ENCODE measurements around the gene MACROD2. TPM values are rescaled to one million over a fixed set of nuclear protein-coding genes. Genes with fewer than 3 reads are reported as not detected.

MACROD2 gene
- polyA plus RNA-seq, 4 donors, result 1.00 to 4.8 (median 1.4) TPM

DNA sequence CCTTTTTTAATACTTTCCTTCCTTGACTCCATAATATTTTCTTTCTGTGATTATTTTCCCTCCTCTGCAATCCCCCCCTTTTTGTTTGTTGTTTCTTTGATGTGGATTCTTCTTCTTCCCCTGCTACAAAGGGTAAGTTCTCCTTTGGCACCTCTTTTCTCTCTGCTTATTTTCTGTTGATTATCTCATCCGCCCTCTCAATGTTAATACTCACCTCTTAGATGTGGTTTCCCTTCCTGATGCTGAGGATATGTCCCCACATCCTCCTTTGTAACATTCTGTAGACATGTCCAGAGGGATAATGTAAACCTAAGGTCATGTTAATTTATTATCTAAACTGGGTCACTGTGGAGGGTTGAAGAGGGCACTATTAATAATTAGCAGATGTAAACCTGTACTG, 324.4 kb downstream of the MACROD2 start:
- Histone ChIP-seq H3K36me3 (ENCODE audit: control insufficient read depth in 3 of 3, insufficient read depth in 2 of 3, low read depth in 1 of 3, low read length in 3 of 3) (peaks cover 0 to 2% (median 0%) of the 10 kb centered on the region in 3 donors), H3K4me1 (ENCODE audit: control insufficient read depth in 3 of 3, insufficient read depth in 2 of 3, low read depth in 1 of 3, low read length in 2 of 3) (no peaks in the 10 kb centered on the region), H3K9me3 (ENCODE audit: control insufficient read depth in 2 of 2, insufficient read depth in 1 of 2, low read depth in 1 of 2, low read length in 1 of 2) (no peaks in the 10 kb centered on the region), H3K4me3 (ENCODE audit: low read depth in 1 of 3, low read length in 3 of 3) (no peak overlapping the region), H3K27me3 (ENCODE audit: control insufficient read depth in 3 of 3, insufficient read depth in 3 of 3, low read length in 3 of 3) (no peaks in the 10 kb centered on the region), H3K27ac (ENCODE audit: low read depth in 1 of 3, low read length in 2 of 3) (no peak overlapping the region)
- DNase-seq (no peak), FAIRE-seq (no peak)
- 75 to 93% (median 78%) methylated on average over 1 of the region's 1 CpG for WGBS, 3 donors

- Histone ChIP-seq H3K9me3 (ENCODE audit: control insufficient read depth in 2 of 2, insufficient read depth in 1 of 2, low read depth in 1 of 2, low read length in 1 of 2) (peaks cover 0 to under 1% of the 10 kb centered on the region in 2 donors), H3K36me3 (ENCODE audit: control insufficient read depth in 3 of 3, insufficient read depth in 2 of 3, low read depth in 1 of 3, low read length in 3 of 3) (peaks cover 0 to 6% (median 3%) of the 10 kb centered on the region in 3 donors), H3K27me3 (ENCODE audit: control insufficient read depth in 3 of 3, insufficient read depth in 3 of 3, low read length in 3 of 3) (no peaks in the 10 kb centered on the region), H3K4me1 (ENCODE audit: control insufficient read depth in 3 of 3, insufficient read depth in 2 of 3, low read depth in 1 of 3, low read length in 2 of 3) (no peaks in the 10 kb centered on the region), H3K27ac (ENCODE audit: low read depth in 1 of 3, low read length in 2 of 3) (no peak overlapping the region), H3K4me3 (ENCODE audit: low read depth in 1 of 3, low read length in 3 of 3) (peak overlapping the region in 1 of 3 donors; percentile 22)
- 87 to 88% (median 87%) methylated on average over 6 of the region's 6 CpGs for WGBS, 3 donors
- no peak for FAIRE-seq
- DNase-seq, result no peak
Observed at GRCh38 chr20:14331646-14332045, 336.3 kb downstream of the MACROD2 start.

GRCh38 chr20:14332866-14333265, 337.6 kb downstream of the MACROD2 start:
- no peaks in the 10 kb centered on the region for H3K4me1 ChIP-seq (ENCODE audit: control insufficient read depth in 3 of 3, insufficient read depth in 2 of 3, low read depth in 1 of 3, low read length in 2 of 3)
- H3K27me3 ChIP-seq (ENCODE audit: control insufficient read depth in 3 of 3, insufficient read depth in 3 of 3, low read length in 3 of 3), result no peaks in the 10 kb centered on the region
- H3K4me3 ChIP-seq (ENCODE audit: low read depth in 1 of 3, low read length in 3 of 3), result peak overlapping the region in 2 of 3 donors; percentile 26 to 73
- no peaks in the 10 kb centered on the region for H3K9me3 ChIP-seq (ENCODE audit: control insufficient read depth in 2 of 2, insufficient read depth in 1 of 2, low read depth in 1 of 2, low read length in 1 of 2)
- no peaks in the 10 kb centered on the region for H3K36me3 ChIP-seq (ENCODE audit: control insufficient read depth in 3 of 3, insufficient read depth in 2 of 3, low read depth in 1 of 3, low read length in 3 of 3)
- WGBS, 3 donors, result 81 to 88% (median 84%) methylated on average over 2 of the region's 2 CpGs
- peak overlapping the region in 1 of 3 donors; percentile 8 for H3K27ac ChIP-seq (ENCODE audit: low read depth in 1 of 3, low read length in 2 of 3)
- peak in 1 of 2 donors; percentile 26 for DNase-seq
- no peak for FAIRE-seq

DNA sequence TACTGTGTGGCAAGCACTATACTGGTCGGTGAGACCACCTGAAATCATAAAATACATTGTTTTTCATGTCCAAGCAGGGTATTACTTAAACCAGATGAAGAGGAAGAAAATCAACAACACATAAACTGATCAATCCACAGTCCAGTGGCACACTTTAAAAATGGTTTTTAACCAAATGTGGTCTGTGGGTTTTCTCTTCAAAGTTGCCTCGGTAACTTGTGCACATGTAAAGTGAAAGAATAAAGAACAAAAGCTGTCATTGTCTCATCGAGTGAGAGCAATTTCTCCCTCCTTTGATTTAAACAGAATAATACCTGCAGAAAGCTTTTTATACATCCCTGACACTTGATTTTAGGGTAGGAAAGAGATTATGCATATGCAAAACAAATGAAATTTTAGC, 338.4 kb downstream of the MACROD2 start:
- WGBS, 3 donors, result 24 to 35% (median 26%) methylated on average over 3 of the region's 3 CpGs
- FAIRE-seq (no peak), DNase-seq (peak in 1 of 2 donors; percentile 24)
- Histone ChIP-seq H3K9me3 (ENCODE audit: control insufficient read depth in 2 of 2, insufficient read depth in 1 of 2, low read depth in 1 of 2, low read length in 1 of 2) (no peaks in the 10 kb centered on the region), H3K4me1 (ENCODE audit: control insufficient read depth in 3 of 3, insufficient read depth in 2 of 3, low read depth in 1 of 3, low read length in 2 of 3) (no peaks in the 10 kb centered on the region), H3K36me3 (ENCODE audit: control insufficient read depth in 3 of 3, insufficient read depth in 2 of 3, low read depth in 1 of 3, low read length in 3 of 3) (no peaks in the 10 kb centered on the region), H3K4me3 (ENCODE audit: low read depth in 1 of 3, low read length in 3 of 3) (peak overlapping the region in 2 of 3 donors; percentile 27 to 73), H3K27ac (ENCODE audit: low read depth in 1 of 3, low read length in 2 of 3) (peak overlapping the region in 1 of 3 donors; percentile 93), H3K27me3 (ENCODE audit: control insufficient read depth in 3 of 3, insufficient read depth in 3 of 3, low read length in 3 of 3) (no peaks in the 10 kb centered on the region)

GRCh38 chr20:14334306-14334930, 339.1 kb downstream of the MACROD2 start:
- FAIRE-seq (no peak), DNase-seq (peak; percentile 47 to 77)
- Histone ChIP-seq H3K27me3 (ENCODE audit: control insufficient read depth in 3 of 3, insufficient read depth in 3 of 3, low read length in 3 of 3) (no peaks in the 10 kb centered on the region), H3K27ac (ENCODE audit: low read depth in 1 of 3, low read length in 2 of 3) (peak overlapping the region in 1 of 3 donors; percentile 93), H3K4me3 (ENCODE audit: low read depth in 1 of 3, low read length in 3 of 3) (peak overlapping the region in 2 of 3 donors; percentile 54 to 73), H3K4me1 (ENCODE audit: control insufficient read depth in 3 of 3, insufficient read depth in 2 of 3, low read depth in 1 of 3, low read length in 2 of 3) (no peaks in the 10 kb centered on the region), H3K36me3 (ENCODE audit: control insufficient read depth in 3 of 3, insufficient read depth in 2 of 3, low read depth in 1 of 3, low read length in 3 of 3) (no peaks in the 10 kb centered on the region), H3K9me3 (ENCODE audit: control insufficient read depth in 2 of 2, insufficient read depth in 1 of 2, low read depth in 1 of 2, low read length in 1 of 2) (no peaks in the 10 kb centered on the region)
- 14 to 22% (median 20%) methylated on average over 3 of the region's 3 CpGs for WGBS, 3 donors

GRCh38 chr20:14335052-14335451, 339.7 kb downstream of the MACROD2 start:
- DNase-seq (peak in 1 of 2 donors; percentile 31), FAIRE-seq (no peak)
- Histone ChIP-seq H3K9me3 (ENCODE audit: control insufficient read depth in 2 of 2, insufficient read depth in 1 of 2, low read depth in 1 of 2, low read length in 1 of 2) (no peaks in the 10 kb centered on the region), H3K27me3 (ENCODE audit: control insufficient read depth in 3 of 3, insufficient read depth in 3 of 3, low read length in 3 of 3) (no peaks in the 10 kb centered on the region), H3K4me1 (ENCODE audit: control insufficient read depth in 3 of 3, insufficient read depth in 2 of 3, low read depth in 1 of 3, low read length in 2 of 3) (no peaks in the 10 kb centered on the region), H3K27ac (ENCODE audit: low read depth in 1 of 3, low read length in 2 of 3) (peak overlapping the region in 1 of 3 donors; percentile 93), H3K36me3 (ENCODE audit: control insufficient read depth in 3 of 3, insufficient read depth in 2 of 3, low read depth in 1 of 3, low read length in 3 of 3) (no peaks in the 10 kb centered on the region), H3K4me3 (ENCODE audit: low read depth in 1 of 3, low read length in 3 of 3) (peak overlapping the region in 2 of 3 donors; percentile 56 to 73)

DNA sequence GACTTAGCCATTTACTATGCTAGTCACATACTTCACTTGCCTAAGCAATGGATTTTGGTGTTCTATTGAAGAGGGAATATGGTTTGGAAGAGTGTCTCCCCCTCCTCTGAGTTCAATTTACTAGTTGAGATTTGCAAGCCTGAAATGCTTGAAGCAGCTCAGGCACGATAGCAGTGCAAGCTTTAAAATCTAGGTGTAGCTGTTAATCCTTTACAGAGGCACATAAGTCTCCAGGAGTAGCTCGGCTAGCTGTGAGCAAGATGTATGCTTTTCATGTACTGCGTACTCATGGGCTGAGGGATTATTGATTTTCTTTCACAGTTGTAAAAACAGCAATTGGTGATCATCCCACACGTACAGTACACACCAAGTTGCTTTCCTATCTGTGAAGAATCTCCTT, 341.4 kb downstream of the MACROD2 start:
- DNase-seq (peak; percentile 63 to 73), FAIRE-seq (no peak)
- Histone ChIP-seq H3K27ac (ENCODE audit: low read depth in 1 of 3, low read length in 2 of 3) (peak overlapping the region in 2 of 3 donors; percentile 18 to 93), H3K4me1 (ENCODE audit: control insufficient read depth in 3 of 3, insufficient read depth in 2 of 3, low read depth in 1 of 3, low read length in 2 of 3) (peaks cover 0 to 11% (median 0%) of the 10 kb centered on the region in 3 donors), H3K27me3 (ENCODE audit: control insufficient read depth in 3 of 3, insufficient read depth in 3 of 3, low read length in 3 of 3) (no peaks in the 10 kb centered on the region), H3K4me3 (ENCODE audit: low read depth in 1 of 3, low read length in 3 of 3) (peak overlapping the region in 2 of 3 donors; percentile 71 to 73), H3K9me3 (ENCODE audit: control insufficient read depth in 2 of 2, insufficient read depth in 1 of 2, low read depth in 1 of 2, low read length in 1 of 2) (no peaks in the 10 kb centered on the region), H3K36me3 (ENCODE audit: control insufficient read depth in 3 of 3, insufficient read depth in 2 of 3, low read depth in 1 of 3, low read length in 3 of 3) (no peaks in the 10 kb centered on the region)
- 7 to 24% (median 9%) methylated on average over 4 of the region's 4 CpGs for WGBS, 3 donors

DNA sequence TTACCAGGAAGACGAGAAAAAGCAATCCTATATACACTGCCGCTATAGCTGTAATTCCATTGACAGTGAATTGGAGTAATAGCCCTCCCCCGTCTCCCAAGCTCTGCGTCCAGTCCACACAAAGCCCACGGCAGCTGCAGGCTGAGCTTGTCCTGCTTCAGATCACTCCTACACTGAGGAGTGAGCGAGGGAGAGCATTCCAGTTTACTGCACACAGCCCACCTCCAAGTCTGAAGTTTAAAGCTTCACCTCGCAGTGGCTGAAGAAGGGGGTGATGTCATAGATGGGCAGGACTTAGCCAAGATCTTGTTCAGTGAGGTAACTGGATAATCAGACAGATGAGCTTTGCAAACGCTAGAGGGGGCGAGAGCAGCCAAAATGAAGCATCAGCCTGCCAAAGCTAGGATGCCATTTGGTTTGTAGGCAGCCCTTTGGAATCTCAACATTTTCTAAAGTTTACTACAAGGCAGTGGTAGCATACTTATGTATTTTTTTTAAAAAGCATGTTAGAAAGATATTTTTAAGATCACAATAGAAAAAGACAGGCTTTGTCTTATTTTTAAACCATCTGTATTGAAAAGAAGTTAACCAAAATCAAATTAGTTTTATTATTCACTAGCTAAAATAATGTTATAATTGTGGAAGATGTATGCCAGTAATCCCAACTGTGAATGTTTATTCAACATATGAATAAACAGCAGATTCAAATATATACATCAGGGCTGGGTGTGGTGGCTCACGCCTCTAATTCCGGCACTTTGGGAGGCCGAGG, 342.3 kb downstream of the MACROD2 start, which contains the start of gene FLRT3:
Gene FLRT3, minus strand, starts transcription at position 213 of the 772 bp plus-strand sequence. CDS start 10,106 bp downstream, outside the sequence.
- H3K36me3 ChIP-seq (ENCODE audit: control insufficient read depth in 3 of 3, insufficient read depth in 2 of 3, low read depth in 1 of 3, low read length in 3 of 3), result no peaks in the 10 kb centered on the region
- H3K4me3 ChIP-seq (ENCODE audit: low read depth in 1 of 3, low read length in 3 of 3), result peak within 1 kb of the TSS; percentile 17 to 73 (median 71)
- DNase-seq, result peak; percentile 97
- H3K27me3 ChIP-seq (ENCODE audit: control insufficient read depth in 3 of 3, insufficient read depth in 3 of 3, low read length in 3 of 3), result no peaks in the 10 kb centered on the region
- H3K27ac ChIP-seq (ENCODE audit: low read depth in 1 of 3, low read length in 2 of 3), result peak within 1 kb of the TSS; percentile 47 to 94 (median 93)
- no peak for FAIRE-seq
- H3K4me1 ChIP-seq (ENCODE audit: control insufficient read depth in 3 of 3, insufficient read depth in 2 of 3, low read depth in 1 of 3, low read length in 2 of 3), result peaks cover 0 to 20% (median 0%) of the 10 kb centered on the region in 3 donors
- no peaks in the 10 kb centered on the region for H3K9me3 ChIP-seq (ENCODE audit: control insufficient read depth in 2 of 2, insufficient read depth in 1 of 2, low read depth in 1 of 2, low read length in 1 of 2)
- 20 to 25% (median 23%) methylated on average over 12 of the region's 12 CpGs for WGBS, 3 donors
